NB4 (cell line): ENCODE results near the gene NAB1.

Source experiments
- CTCF ChIP-seq: IDR thresholded peaks from one replicate; pipeline ENCODE4 v1.5.1; 2012; ENCODE audit warnings: low read depth, low read length
- MAX ChIP-seq: IDR thresholded peaks from 2 replicates; pipeline ENCODE4 v1.6.1; 2011; ENCODE audit warnings: low read depth, low read length
- POLR2A ChIP-seq: IDR thresholded peaks from 2 replicates; pipeline ENCODE4 v1.6.1; 2011; ENCODE audit warnings: mild to moderate bottlenecking; ENCODE audit not compliant: insufficient read length; ENCODE audit errors: extremely low read depth

GRCh38 chr2:190666895-190667294, 18.0 kb downstream of the NAB1 start:
- TF ChIP-seq CTCF, result no peak
- no peak for TF ChIP-seq MAX
- TF ChIP-seq POLR2A, result no peak
